Activated CD8-positive, alpha-beta memory T cell treated with anti-CD3 and anti-CD28 coated beads, Interleukin-2, amount 50 U/mL, for 48 hours (primary cell): ENCODE data around the gene STUM.
A peak's percentile ranks its signal among the peaks of the same experiment; 100 is the strongest.

Source experiments
- DNase-seq: peaks from one replicate; pipeline ENCODE4 v3.0.0-alpha.2; 2020

STUM gene

DNA sequence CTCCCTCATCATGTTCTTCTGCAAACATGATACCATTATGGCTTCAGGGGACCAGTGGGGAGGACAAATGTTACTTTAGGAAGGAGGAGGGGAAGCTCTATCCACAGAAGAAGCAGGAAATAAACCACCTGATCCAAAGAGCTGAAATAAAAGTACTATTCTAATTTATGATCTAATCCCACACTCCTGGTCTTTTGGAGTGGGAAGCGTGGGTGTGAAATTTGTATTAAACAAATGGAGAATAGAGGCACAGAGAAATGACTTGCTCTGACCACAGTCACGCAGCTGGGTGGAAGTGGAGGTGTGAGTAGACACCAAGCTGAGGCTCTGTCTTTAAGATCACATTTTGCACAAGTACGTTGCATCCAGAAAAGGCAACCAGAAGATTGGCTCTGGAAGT is 14.5 kb upstream of the STUM start:
- no peak for DNase-seq

DNA sequence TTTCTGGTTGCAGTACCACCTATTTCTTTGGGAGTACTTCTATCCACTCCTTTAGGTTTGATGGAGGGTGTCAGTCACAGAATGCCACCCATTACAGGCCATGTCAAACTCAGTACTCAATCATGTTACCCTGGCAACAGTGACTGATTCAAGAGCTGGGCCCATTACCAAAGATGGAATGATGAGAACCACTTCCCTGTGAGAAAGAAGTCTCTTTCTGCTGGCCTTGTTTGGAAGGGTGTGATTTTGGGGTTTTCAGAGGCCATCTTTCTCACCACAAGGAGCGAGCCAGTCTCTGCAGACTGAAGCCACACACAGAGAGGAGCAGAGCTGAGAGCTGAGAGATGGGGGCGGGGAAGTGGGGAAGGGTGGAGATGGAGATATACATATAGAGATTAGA is 13.9 kb upstream of the STUM start:
- DNase-seq, result no peak

DNA sequence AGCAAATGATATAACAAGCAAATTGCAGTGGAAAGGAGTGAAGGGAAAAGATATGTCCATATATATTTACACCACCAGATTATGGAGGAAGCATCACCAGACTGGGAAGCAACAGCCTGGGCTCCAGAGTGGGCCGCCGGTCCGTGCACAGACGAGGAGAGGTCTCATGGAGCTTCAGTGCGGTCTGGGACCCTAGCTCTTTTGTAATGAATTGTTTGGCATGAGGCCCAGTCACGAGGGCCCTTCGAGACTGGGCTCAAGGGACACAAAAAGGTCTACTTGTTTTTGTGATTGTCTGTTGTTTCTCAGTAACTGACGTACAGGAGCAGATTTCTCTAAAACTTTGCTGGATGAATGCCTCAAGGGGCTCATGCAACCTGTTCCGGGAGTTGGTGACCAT is 12.9 kb upstream of the STUM start:
- DNase-seq, result no peak

DNA sequence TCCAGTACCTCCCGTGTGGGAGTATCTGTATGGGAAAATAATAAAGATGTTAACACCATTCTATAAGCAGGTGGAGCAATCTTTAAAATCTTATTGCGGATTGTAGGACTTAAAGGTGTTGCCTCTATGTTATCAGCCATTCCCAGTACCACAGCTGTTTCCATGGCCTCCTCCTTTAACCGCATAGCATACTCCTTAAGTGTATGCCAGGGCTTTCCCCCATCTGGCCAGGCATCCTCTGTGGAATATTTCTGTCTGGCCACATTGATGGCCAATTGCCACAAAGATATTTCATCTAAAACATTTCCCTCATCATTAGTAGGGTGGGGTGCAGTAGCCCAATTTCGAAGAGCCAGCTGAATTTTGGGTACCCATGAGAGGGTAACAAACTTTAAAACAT is 7.3 kb upstream of the STUM start:
- no peak for DNase-seq

DNA sequence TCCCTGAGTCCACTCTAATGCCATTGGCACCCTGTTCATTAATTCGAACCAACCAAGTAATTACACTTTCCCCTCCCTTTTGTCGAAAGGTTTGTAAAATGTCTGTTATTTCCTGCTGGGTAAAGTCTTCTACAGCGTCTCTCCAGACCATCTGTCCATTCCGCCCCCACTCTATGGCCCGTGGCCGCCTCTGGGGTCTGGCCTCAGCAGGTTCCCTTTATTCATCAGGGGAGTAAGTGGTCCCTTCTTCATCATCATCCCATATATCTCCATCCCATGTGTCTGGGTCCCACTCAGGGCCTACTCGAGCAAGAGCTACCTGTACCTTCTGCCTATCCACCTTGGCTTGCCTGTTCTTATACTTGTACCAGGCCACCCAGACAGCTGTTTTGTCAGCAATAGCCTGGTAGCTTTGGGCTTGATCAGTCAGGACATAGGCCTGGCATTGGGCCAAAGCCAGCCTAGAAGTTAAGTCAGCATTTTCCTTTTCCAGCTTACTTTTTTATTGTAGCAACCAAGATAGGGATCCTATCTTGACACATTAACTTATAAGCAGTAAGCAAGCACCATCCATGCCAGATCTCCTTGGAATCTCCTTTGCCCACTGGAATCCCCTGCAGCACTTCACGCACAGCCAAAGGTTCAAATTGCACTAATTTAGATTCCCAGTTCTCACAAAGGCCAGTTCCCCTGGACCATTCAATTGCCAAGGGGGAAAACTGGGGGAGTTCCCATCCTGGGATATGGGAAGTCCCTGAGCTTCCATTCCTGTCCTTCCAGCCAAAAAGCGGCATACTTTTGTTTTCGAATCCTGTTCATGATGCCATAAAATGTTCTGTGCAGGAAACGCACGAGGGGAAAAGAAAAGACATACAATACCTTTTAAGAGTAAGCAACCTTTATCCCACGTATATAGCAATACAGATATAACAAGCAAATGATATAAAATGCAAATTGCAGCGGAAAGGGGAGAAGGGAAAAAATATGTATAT is 6.6 kb upstream of the STUM start:
- DNase-seq, result no peak

DNA sequence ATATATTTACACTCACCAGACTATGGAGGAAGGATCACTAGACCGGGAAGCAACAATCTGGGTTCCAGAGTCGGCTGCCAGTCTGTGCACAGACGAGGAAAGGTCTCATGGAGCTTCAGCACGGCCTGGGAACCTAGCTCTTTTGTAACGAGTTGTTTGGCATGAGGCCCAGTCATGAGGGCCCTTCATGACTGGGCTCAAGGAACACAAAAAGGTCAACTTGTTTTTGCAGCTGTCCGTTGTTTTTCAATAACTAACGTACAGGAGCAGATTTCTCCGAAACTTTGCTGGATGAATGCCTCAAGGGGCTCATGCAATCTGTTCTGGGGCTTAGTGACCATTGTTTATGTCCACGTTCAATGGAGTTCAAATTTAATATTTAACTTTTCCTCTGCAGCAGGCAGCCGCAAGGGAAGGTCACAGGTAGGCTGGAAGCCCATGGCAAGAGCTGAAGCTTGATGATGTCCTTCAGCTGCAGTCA is 5.9 kb upstream of the STUM start:
- DNase-seq, result no peak

DNA sequence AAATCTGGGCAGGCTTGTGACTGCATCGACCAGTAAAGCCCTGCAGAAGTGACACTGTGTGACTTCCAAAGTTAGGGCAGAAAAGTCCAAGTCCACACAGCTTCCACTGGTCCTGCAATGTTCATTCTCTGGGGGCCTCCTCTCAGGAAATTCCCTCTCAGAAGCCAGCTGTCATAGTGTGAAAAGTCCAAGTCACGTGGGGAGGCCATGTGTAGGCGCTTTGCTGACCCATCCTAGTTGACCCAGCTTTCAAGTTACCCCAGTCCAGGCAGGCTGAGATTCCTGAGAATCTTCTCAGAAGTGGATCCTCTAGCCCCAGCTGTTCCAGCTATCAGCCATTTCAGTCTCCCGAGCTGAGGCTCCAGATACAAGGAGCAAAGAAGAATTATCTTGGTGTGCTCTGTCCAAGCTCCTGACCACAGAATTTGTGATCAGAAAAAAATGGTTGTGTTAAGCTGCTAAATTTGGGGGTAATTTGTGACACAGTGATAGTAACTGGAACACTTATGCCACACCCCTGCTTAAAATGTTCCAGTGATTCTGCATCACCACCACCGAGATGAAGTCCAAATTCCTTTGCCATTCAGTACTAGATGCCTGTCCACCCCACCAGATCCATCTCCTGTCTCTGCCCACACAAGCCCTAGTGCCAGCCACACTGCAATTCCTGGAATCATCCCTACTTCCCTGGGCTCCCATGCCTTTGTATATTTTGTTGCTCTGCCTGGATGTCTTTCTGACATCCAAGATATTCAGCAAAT is 2.5 kb upstream of the STUM start:
- no peak for DNase-seq

DNA sequence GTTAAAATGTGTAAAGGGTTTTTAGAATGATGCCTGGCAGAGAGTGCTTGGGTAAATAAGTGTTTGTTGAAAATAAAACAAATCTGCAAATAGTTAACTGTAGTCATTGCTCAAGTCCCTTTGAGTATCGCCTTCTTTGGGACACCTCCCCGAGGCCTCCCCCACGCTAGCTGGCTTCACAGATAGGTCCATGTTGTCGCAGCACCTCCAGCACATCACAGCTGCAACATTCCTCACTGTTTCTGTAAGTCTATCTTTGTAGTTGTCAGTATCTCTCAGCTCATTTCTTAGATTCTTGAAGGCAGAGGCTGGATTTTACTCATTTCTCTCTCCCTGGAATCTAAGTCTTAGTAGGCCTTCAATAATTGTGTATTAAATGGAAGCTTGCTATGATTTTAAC is 1.6 kb upstream of the STUM start:
- no peak for DNase-seq

DNA sequence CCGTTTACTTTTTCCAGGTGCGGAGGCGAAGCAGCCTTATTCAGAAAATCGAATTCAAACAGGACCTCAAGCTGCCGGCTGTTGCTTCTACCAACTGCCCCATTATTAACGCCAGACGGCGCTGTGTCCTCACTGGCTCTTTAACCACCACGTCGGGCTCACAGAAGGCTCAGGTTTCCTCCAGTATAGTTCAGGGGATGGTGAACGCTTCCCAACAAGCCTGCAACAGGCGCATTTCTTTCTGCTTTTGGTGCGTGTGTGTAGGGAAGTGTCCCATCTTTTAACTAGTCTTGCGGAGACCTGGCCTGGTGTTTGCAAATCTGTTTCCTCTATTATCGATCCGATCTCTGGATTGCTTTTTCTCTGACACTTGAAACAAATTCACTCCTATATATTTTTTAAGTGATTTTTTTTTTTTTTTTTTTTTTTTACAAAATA is 791 bp upstream of the STUM start:
- peak; percentile 73 for DNase-seq

DNA sequence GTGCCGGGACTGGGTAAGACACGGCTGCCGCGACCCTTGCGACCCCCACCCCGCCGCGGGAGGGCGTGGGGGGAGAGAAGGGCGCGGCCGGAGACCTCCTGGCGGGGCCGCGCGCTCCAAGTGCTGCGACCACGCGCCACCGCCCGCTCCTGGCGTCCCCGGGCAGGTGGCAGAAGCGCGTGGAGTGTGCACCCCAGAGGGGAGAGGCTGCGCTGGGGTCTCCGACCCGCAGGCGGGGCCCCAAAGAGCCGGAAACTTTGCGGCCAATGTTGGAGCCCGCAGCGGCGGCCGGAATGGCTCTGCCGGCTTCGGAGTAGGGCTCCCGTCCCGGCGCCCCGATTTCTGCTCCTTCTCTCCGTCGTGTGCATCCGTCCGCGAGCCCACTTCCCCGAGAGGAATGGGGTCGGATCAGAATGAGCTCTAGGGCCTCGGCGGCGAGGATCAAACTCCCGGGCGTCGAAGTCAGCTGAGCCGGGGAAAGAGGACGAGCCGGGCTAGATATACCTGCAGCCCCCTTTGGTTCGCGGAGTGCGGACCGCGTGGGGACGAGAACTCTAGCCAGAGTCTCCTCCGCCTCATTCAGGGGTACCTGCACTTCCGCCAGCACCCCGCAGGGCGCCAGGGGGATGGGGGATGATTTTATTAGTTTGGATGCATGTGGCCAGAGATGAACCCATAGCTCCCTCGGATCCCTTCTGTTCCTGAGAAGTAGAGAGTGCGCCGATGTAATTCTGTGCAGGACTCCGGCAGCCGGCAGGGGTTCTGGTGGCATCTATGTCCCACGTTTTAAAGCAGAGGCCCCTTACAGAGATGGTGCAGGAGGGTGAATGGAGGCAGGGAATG is 751 bp downstream of the STUM start:
- DNase-seq, result peak; percentile 59

DNA sequence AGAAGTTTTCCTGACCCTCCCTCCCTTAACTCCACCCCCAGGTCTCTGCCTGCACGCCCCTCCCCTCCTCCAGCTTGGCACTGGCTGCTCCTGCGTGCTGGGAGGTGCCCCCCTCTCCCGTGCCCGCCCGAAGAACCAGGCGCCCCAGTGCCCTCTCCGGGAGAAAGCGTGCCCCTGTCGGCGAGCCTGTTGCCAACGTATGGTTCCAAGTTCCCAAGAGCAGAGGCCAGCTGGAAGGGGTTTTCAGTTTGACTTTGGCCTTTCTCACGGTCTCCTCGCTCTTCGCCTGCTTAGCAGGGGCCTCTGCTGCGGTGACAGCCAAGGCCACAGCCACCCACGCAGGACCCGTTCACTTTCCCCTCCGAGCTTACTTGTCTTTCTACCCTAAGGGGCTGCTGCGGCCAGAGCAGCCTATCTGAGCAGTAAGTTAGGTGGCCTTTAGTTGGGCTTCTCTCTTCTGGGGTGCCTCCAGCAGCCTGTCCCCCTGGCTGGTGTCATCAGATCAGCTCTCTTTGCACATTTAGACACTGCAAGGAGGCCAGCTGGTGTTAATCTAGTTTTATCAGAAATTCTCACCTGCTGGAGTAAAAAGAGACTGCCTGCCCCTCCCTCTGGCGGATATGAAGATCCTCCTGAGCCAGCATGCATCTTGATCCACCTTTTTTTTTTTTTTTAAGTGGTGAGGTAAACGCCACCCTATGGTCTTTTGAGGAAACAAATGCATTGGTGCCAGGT is 1.5 kb downstream of the STUM start:
- peak; percentile 64 for DNase-seq

DNA sequence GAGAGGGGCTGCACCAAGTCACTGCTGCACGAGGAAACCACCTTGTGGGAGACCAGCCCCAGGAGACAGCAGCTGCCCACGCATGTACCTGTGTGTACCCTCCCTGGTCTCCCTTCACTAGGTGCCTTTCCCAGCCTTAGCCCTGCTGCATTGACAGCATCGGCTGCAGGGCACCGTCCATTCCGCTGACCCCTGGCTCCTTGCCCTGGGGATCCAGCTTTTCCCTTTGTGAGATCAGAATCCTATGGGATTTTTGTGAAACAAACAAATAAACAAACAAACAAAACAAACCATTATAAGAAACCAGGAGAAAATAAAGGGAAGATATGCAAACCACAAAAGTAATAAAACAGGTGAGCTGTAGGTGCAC is 2.1 kb downstream of the STUM start:
- no peak for DNase-seq

DNA sequence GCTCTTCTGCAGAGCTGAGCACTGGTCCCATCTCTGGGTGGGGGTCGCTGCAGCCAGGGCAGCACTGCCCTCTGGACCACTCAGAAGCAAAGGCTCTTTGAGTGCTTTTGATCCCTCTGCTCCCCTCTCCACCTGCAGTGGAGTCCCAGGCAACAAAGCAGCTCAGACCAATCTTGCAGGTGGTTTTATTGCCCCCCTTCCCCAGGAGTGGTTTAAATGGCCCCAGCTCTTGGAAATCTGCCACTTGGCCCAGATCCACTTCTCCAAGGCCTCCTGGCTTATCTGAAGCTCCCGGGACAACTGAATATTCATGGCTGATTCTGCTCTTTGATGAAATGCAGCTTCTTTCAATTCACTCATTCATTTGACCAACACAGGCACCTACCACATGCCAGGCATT is 2.7 kb downstream of the STUM start:
- no peak for DNase-seq

DNA sequence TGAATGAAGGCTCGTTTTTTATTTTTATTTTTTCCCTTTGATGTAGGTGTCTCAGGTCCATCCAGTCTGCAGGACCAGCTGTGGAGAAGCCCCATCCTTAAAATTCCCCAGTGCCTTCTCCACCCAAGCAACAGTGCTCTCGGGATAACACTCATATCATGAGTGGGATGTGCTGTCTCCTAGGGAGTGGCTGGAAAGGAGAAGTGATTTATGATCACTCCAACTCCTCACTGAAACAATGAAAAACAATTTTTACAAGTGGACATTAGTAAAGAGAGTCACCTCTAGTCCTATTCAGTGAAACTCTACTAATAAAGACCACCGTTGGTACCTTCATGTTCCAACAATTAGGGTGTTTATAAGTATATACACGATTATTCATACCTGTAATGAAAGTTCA is 3.5 kb downstream of the STUM start:
- DNase-seq, result no peak

DNA sequence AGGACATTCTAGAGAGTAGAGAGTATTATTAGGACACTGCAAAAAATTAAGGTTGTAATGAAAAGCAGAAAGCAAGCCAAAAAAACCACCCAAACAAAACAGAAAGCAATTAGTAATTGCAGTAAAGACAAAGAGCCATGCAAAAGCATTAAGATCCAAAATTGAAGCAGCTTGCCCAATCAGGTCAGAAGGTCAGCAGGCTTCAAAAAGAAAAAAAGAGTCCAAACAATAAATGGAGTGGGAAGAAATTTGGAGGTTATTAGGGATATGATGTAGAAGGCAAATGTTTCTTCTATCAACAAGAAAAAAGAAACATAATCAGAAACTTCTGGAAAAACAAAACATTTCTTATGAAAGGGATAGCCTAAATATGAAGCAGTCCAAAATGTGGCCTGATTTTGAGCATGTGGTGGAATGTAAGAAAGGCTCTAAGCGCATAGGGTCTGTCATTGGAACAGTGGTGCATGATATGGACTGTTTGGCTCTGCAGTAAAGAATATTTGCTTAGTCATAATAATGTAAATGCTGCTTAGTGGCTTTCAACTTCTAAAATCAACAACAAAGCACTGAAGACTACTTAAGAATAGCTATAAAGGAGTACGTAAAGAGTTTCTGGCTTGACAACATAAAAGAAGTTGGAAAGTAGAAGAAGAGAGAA is 4.8 kb downstream of the STUM start:
- DNase-seq, result no peak

DNA sequence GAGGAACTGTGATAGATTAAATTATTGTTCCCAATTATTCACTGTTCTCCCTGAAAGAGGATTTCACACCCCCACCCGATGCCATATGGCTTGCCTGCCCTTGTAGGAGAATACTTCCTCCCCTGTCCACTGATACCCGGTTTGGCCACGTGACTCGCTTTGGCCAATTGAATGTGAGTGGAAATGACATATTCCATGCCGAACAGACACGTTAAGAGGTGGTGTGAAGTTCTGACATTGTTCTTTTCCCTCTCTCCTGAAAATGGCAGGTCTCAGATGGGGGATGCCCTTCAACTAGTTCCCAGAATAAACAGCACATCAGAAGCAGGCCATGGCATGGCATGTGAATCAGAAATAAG is 5.3 kb downstream of the STUM start:
- DNase-seq, result no peak

DNA sequence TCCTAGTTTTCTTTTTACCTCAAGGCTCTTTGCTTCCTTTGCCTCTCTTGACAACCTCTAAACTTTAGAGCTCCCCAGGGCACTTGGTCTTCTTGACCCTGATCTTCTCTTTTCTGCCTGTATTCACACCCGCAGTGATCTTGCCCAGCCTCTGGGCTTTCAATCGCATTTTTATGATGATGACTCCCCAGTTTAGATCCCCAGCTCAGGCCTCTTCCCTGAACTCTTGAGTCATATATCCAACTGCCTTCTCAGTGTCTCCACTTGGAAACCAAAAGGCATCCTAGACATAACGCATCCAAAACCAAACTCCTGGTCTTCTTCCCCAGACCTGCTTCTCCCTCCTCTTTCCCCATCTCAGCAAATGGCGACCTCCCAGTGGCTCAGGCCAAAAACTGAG is 6.5 kb downstream of the STUM start:
- DNase-seq, result no peak

DNA sequence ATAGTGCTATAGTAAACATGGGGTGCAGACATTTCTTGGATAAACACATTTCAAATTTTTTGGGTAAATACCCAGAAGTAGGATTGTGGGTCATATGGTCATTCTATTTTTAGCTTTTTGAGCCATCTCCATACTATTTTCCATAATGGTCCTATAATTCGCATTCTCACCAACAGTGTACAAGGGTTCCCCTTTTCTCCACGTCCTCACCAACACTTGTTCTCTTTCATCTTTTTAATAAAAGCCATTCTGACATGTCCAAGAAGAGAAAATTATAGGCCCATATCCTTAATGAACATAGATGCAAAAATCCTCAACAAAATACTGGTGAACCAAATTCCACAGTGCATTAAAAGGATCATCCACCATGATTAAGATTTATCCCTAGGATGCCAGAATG is 8.9 kb downstream of the STUM start:
- no peak for DNase-seq

DNA sequence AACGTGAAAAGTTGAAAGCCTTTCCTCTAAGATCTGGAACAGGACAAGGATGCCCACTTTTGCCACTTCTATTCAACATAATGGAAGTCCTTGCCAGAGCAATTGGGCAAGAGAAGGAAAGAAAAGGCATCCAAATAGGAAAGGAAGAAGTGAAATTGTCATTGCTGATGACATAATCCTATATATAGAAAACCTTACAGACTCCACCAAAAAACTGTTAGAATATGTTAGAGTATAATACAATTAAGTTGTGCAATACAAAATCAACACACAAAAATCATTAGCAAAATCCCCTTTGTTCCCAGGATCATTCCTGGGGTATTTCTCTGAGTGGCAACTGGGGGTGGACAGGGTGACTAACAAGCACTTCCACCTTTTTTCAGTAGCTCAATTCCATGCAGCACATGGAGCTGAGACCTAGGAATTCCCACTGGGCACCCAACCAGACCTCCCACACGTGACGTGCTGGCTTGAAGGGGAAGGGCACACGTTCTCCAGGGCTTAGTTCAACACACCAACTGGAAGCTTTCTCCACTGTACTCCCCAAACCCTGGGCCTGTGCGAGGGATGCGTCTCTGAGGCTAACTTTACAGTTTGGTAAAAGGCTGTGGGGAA is 9.6 kb downstream of the STUM start:
- no peak for DNase-seq

DNA sequence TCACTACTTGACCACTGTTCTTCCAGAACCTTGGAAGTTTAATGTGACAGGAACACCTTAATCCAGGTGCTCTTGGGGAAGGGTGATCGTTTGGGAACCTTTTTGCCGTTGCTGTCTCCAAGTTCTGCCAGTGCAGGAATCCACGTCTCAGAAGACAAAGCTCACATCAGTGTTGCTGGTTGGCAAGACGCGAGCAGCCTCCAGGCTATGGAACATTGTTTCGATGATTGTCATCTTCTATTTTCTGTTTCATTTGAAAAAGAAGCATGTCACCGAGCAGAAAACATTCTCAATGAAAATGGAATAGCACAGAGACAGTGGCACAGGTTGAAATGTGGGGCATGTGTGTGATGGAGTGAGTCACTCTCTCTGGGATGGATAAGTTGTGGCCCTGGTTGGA is 11.7 kb downstream of the STUM start:
- DNase-seq, result no peak

DNA sequence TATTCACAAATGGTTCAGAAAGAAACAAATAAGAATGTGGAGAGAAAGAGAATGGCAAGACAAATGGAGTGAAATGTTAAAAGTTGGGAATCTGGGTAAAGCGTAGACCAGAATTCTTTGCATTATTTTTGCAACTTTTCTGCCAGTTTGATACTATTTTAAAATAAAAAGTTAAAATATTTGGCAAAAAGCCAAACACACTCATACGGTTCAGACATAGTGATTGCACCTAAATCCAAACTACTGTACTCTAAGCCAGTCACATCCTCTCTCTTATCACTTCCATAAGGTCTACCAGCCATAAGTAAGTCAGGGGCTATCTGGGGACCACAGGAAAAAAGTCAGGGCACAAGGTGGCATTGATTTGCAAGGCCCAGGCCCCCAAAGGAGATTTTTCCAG is 14.4 kb downstream of the STUM start:
- no peak for DNase-seq

DNA sequence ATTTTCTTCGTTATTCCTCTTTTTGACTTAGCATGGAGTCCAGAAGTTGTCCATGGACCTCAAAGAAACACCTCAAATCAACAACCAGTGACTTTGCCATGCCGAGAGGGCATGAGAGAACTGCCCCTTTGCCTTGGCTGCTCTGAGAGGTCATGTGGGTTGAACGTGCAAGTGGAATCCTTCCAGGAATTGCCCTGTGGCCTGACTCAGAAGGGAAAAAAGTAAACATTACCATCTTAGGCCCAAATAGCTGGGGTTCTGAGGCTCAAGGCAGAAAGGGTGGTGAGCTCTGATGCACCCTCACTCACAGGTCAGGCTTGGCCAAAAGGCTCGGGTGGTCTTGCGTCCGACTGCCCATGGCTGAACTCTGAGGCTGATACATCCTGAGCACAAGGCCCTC is 15.1 kb downstream of the STUM start:
- no peak for DNase-seq
